Neural progenitor cell (in vitro differentiated cells): ENCODE measurements around the gene TSPAN10.

Experiments
- CTCF ChIP-seq: fragments of 200-600 bp; sonication (generic); IDR thresholded peaks from 2 replicates; pipeline ENCODE4 v1.5.1; 2017; ENCODE audit warnings: antibody characterized with exemption, mild to moderate bottlenecking
- EZH2 ChIP-seq: fragments of 200-600 bp; sonication (generic); IDR thresholded peaks from 2 replicates; pipeline ENCODE4 v1.6.1; 2017; ENCODE audit warnings: antibody characterized with exemption, mild to moderate bottlenecking, moderate library complexity

- no peak for TF ChIP-seq CTCF
- no peak for TF ChIP-seq EZH2
These were observed 1.7 kb downstream of the TSPAN10 start for GRCh38 chr17:81638683-81639082.
